ENCODE measurements around the gene PCNX4.

Gene PCNX4

GRCh38 chr14:60174352-60175254 lies 82.9 kb downstream of the PCNX4 start:
- no peak for DNase-seq (ENCODE audit: low read depth)

- DNase-seq (ENCODE audit: low read depth): no peak
Measured at GRCh38 chr14:60175255-60175902, 83.7 kb downstream of the PCNX4 start.

GRCh38 chr14:60178164-60178563 lies 86.4 kb downstream of the PCNX4 start:
- no peak for DNase-seq (ENCODE audit: low read depth)

- DNase-seq (ENCODE audit: low read depth): no peak
Measured at GRCh38 chr14:60178820-60179219, 87.1 kb downstream of the PCNX4 start.

GRCh38 chr14:60179431-60179869 lies 87.7 kb downstream of the PCNX4 start:
- DNase-seq (ENCODE audit: low read depth): no peak

GRCh38 chr14:60183138-60183537 lies 91.4 kb downstream of the PCNX4 start:
- no peak for DNase-seq (ENCODE audit: low read depth)

- DNase-seq (ENCODE audit: low read depth): no peak
Measured at GRCh38 chr14:60183741-60184140, 92.0 kb downstream of the PCNX4 start.

- no peak for DNase-seq (ENCODE audit: low read depth)
Measured at GRCh38 chr14:60184146-60184904, 92.6 kb downstream of the PCNX4 start.

- DNase-seq (ENCODE audit: low read depth): no peak
Measured at GRCh38 chr14:60184905-60185555, 93.3 kb downstream of the PCNX4 start.

- DNase-seq (ENCODE audit: low read depth): no peak
Measured at GRCh38 chr14:60188115-60188514, 96.4 kb downstream of the PCNX4 start.

GRCh38 chr14:60188696-60189095 lies 97.0 kb downstream of the PCNX4 start:
- no peak for DNase-seq (ENCODE audit: low read depth)

- no peak for DNase-seq (ENCODE audit: low read depth)
Measured at GRCh38 chr14:60189923-60190840, 98.5 kb downstream of the PCNX4 start.

- no peak for DNase-seq (ENCODE audit: low read depth)
Measured at GRCh38 chr14:60195179-60195810, 103.6 kb downstream of the PCNX4 start.

- DNase-seq (ENCODE audit: low read depth): no peak
Measured at GRCh38 chr14:60196291-60196690, 104.6 kb downstream of the PCNX4 start.

GRCh38 chr14:60197629-60198303 lies 106.0 kb downstream of the PCNX4 start:
- DNase-seq (ENCODE audit: low read depth): no peak

GRCh38 chr14:60199321-60199720 lies 107.6 kb downstream of the PCNX4 start:
- no peak for DNase-seq (ENCODE audit: low read depth)

- DNase-seq (ENCODE audit: low read depth): no peak
Measured at GRCh38 chr14:60204104-60204842, 112.5 kb downstream of the PCNX4 start.

GRCh38 chr14:60204843-60205774 lies 113.4 kb downstream of the PCNX4 start:
- DNase-seq (ENCODE audit: low read depth): no peak

Measured in activated T-helper 1 cell treated with Interleukin-2 at 50 U/mL for 16 hours (primary cell).